ENCODE data around the gene NFIC.

The NFIC gene

DNA sequence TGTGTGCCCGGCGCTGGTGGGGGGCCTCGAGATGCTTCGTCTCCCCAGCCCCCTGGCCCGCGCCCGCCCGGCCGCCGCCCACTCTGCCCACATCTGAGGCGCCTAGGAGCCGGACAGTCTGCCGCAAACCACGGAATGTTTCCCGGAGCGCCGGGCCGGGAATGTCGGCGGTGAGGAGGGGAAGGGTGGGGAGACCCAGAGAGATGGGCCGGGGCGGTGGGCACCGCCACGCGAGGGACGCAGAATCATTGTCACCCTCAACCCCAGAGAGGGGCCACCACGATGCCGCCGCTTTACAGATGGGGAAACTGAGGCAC is 46.1 kb upstream of the NFIC start:
- H3K79me2 ChIP-seq (ENCODE audit: insufficient read depth, low read length) = no peaks in the 10 kb centered on the region
- H3K9ac ChIP-seq (ENCODE audit: low read depth, low read length) = no peak overlapping the region
- H4K20me1 ChIP-seq (ENCODE audit: insufficient read depth, low read length) = no peaks in the 10 kb centered on the region
- H3K27ac ChIP-seq (ENCODE audit: low read length) = no peak overlapping the region
- no peak overlapping the region for H3K4me2 ChIP-seq (ENCODE audit: insufficient read depth, low read length)
- H3K9me3 ChIP-seq (ENCODE audit: insufficient read depth, low read length, severe bottlenecking) = no peaks in the 10 kb centered on the region
- no peak for ATAC-seq (ENCODE audit: insufficient read depth, low read depth)
- no peaks in the 10 kb centered on the region for H3K36me3 ChIP-seq (ENCODE audit: insufficient read depth, low read length)
- H3K27me3 ChIP-seq (ENCODE audit: insufficient read depth, low read length, poor library complexity) = no peaks in the 10 kb centered on the region
- no peak overlapping the region for H2AFZ ChIP-seq (ENCODE audit: low read depth, low read length)
- DNase-seq = no peak
- no peak overlapping the region for H3K4me3 ChIP-seq (ENCODE audit: low read depth in 1 of 2, low read length in 2 of 2)
- TF ChIP-seq, protein P1, sequence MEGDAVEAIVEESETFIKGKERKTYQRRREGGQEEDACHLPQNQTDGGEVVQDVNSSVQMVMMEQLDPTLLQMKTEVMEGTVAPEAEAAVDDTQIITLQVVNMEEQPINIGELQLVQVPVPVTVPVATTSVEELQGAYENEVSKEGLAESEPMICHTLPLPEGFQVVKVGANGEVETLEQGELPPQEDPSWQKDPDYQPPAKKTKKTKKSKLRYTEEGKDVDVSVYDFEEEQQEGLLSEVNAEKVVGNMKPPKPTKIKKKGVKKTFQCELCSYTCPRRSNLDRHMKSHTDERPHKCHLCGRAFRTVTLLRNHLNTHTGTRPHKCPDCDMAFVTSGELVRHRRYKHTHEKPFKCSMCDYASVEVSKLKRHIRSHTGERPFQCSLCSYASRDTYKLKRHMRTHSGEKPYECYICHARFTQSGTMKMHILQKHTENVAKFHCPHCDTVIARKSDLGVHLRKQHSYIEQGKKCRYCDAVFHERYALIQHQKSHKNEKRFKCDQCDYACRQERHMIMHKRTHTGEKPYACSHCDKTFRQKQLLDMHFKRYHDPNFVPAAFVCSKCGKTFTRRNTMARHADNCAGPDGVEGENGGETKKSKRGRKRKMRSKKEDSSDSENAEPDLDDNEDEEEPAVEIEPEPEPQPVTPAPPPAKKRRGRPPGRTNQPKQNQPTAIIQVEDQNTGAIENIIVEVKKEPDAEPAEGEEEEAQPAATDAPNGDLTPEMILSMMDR (IDR thresholded peaks at IDR 0.05; ENCODE audit: borderline replicate concordance, extremely low read depth, low read length, poor library complexity, severe bottlenecking) = no peak
- no peak for TF ChIP-seq EZH2 (IDR thresholded peaks at IDR 0.05; ENCODE audit: borderline replicate concordance, low read depth, low read length, severe bottlenecking)
- no peaks in the 10 kb centered on the region for H3K4me1 ChIP-seq (ENCODE audit: insufficient read depth, low read length)

- Histone ChIP-seq H2AFZ (ENCODE audit: low read depth, low read length) (no peak overlapping the region), H3K9ac (ENCODE audit: low read depth, low read length) (no peak overlapping the region), H3K4me2 (ENCODE audit: insufficient read depth, low read length) (no peak overlapping the region), H3K27ac (ENCODE audit: low read length) (no peak overlapping the region), H4K20me1 (ENCODE audit: insufficient read depth, low read length) (no peaks in the 10 kb centered on the region), H3K9me3 (ENCODE audit: insufficient read depth, low read length, severe bottlenecking) (no peaks in the 10 kb centered on the region), H3K4me1 (ENCODE audit: insufficient read depth, low read length) (no peaks in the 10 kb centered on the region), H3K4me3 (ENCODE audit: low read depth in 1 of 2, low read length in 2 of 2) (no peak overlapping the region), H3K36me3 (ENCODE audit: insufficient read depth, low read length) (no peaks in the 10 kb centered on the region), H3K79me2 (ENCODE audit: insufficient read depth, low read length) (no peaks in the 10 kb centered on the region), H3K27me3 (ENCODE audit: insufficient read depth, low read length, poor library complexity) (no peaks in the 10 kb centered on the region)
- TF ChIP-seq, protein P1 (IDR thresholded peaks at IDR 0.05; ENCODE audit: borderline replicate concordance, extremely low read depth, low read length, poor library complexity, severe bottlenecking) = no peak
- TF ChIP-seq EZH2 (IDR thresholded peaks at IDR 0.05; ENCODE audit: borderline replicate concordance, low read depth, low read length, severe bottlenecking) = no peak
- DNase-seq = no peak
- no peak for ATAC-seq (ENCODE audit: insufficient read depth, low read depth)
Observed at GRCh38 chr19:3320853-3321252, 45.5 kb upstream of the NFIC start.

DNA sequence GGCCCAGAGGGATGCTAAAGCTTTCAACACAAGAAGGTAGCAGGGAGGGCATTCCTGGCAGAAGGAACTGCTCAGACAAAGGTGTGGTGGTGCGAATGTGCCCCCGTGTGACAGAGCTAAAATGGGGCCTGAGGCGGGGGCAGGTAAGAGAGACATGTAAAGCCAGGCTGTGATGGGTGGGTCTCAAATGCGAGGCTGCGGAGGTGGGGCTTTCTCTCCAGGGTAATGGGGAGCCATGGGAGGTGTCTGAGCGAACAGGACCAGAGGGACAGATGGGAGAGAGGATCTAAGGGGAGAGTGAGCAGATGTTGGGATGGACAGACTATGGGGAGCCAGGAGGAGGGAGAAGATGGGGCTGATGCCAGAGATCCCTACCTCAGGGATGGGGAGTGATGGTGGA is 44.7 kb upstream of the NFIC start:
- TF ChIP-seq EZH2 (IDR thresholded peaks at IDR 0.05; ENCODE audit: borderline replicate concordance, low read depth, low read length, severe bottlenecking) = no peak
- TF ChIP-seq, protein P1 (IDR thresholded peaks at IDR 0.05; ENCODE audit: borderline replicate concordance, extremely low read depth, low read length, poor library complexity, severe bottlenecking) = no peak
- no peaks in the 10 kb centered on the region for H3K27me3 ChIP-seq (ENCODE audit: insufficient read depth, low read length, poor library complexity)
- H3K27ac ChIP-seq (ENCODE audit: low read length) = no peak overlapping the region
- no peak for ATAC-seq (ENCODE audit: insufficient read depth, low read depth)
- no peak overlapping the region for H3K4me2 ChIP-seq (ENCODE audit: insufficient read depth, low read length)
- H3K79me2 ChIP-seq (ENCODE audit: insufficient read depth, low read length) = no peaks in the 10 kb centered on the region
- no peak overlapping the region for H3K9ac ChIP-seq (ENCODE audit: low read depth, low read length)
- H4K20me1 ChIP-seq (ENCODE audit: insufficient read depth, low read length) = no peaks in the 10 kb centered on the region
- no peak for DNase-seq
- H3K4me1 ChIP-seq (ENCODE audit: insufficient read depth, low read length) = no peaks in the 10 kb centered on the region
- H3K9me3 ChIP-seq (ENCODE audit: insufficient read depth, low read length, severe bottlenecking) = no peaks in the 10 kb centered on the region
- H2AFZ ChIP-seq (ENCODE audit: low read depth, low read length) = no peak overlapping the region
- no peaks in the 10 kb centered on the region for H3K36me3 ChIP-seq (ENCODE audit: insufficient read depth, low read length)
- no peak overlapping the region for H3K4me3 ChIP-seq (ENCODE audit: low read depth in 1 of 2, low read length in 2 of 2)

Measured in DND-41 (cell line).